Stimulated activated CD4-positive, alpha-beta T cell treated with anti-CD3 and anti-CD28 coated beads, Interleukin-4, amount 100 ng/mL, for 24 hours (primary cell): ENCODE results near the gene ANKDD1B.
A peak's percentile ranks its signal among the peaks of the same experiment; 100 is the strongest.
"Not testable (repeated sequence)": the region's sequence is repeated elsewhere in the genome, so short reads cannot be mapped to it uniquely, and the experiment has no call there.

Experiments
- DNase-seq: peaks from one replicate; pipeline ENCODE4 v3.0.0-alpha.2; 2020

The ANKDD1B gene

GRCh38 chr5:75611311-75612225 is at the start of gene ANKDD1B:
TSS of gene ANKDD1B (plus strand) at chr5:75611453. CDS start at chr5:75611635, 182 bp downstream.
- DNase-seq = no peak

GRCh38 chr5:75565991-75566709 is 45.1 kb upstream of the ANKDD1B start:
- DNase-seq = peak; percentile 17

GRCh38 chr5:75566710-75567309 is 44.4 kb upstream of the ANKDD1B start:
- peak; percentile 74 for DNase-seq

GRCh38 chr5:75567710-75568109 is 43.5 kb upstream of the ANKDD1B start:
- peak; percentile 19 for DNase-seq

- DNase-seq = no peak
These were observed 43.1 kb upstream of the ANKDD1B start for GRCh38 chr5:75568202-75568601.

GRCh38 chr5:75571547-75571946 is 39.7 kb upstream of the ANKDD1B start:
- no peak for DNase-seq

GRCh38 chr5:75574791-75575190 is 36.5 kb upstream of the ANKDD1B start:
- DNase-seq = no peak

- not testable (repeated sequence) for DNase-seq
These were observed 33.0 kb upstream of the ANKDD1B start for GRCh38 chr5:75578280-75578679.

- no peak for DNase-seq
These were observed 26.6 kb upstream of the ANKDD1B start for GRCh38 chr5:75584641-75585040.

GRCh38 chr5:75588666-75589065 is 22.6 kb upstream of the ANKDD1B start:
- no peak for DNase-seq

GRCh38 chr5:75600535-75600934 is 10.7 kb upstream of the ANKDD1B start:
- DNase-seq = no peak

- no peak for DNase-seq
These were observed 9.7 kb upstream of the ANKDD1B start for GRCh38 chr5:75601567-75601966.

- DNase-seq = no peak
These were observed 9.3 kb upstream of the ANKDD1B start for GRCh38 chr5:75601996-75602395.

GRCh38 chr5:75603371-75603770 is 7.9 kb upstream of the ANKDD1B start:
- no peak for DNase-seq

GRCh38 chr5:75603821-75604220 is 7.4 kb upstream of the ANKDD1B start:
- DNase-seq = no peak

- DNase-seq = not testable (repeated sequence)
These were observed 3.9 kb upstream of the ANKDD1B start for GRCh38 chr5:75607341-75607740.

- no peak for DNase-seq
These were observed 2.4 kb upstream of the ANKDD1B start for GRCh38 chr5:75608870-75609269.

GRCh38 chr5:75610201-75610600 is 1.1 kb upstream of the ANKDD1B start:
- DNase-seq = no peak

- DNase-seq = not testable (repeated sequence)
These were observed 368 bp upstream of the ANKDD1B start for GRCh38 chr5:75610859-75611310.

- DNase-seq = no peak
These were observed 945 bp downstream of the ANKDD1B start for GRCh38 chr5:75612226-75612569.

GRCh38 chr5:75612901-75613300 is 1.6 kb downstream of the ANKDD1B start:
- DNase-seq = no peak

- no peak for DNase-seq
These were observed 2.9 kb downstream of the ANKDD1B start for GRCh38 chr5:75614176-75614575.

GRCh38 chr5:75616371-75616881 is 5.2 kb downstream of the ANKDD1B start:
- DNase-seq = no peak
